ENCODE data around the gene EPHB1. TPM values are rescaled to one million over a fixed set of nuclear protein-coding genes. Genes with fewer than 3 reads are reported as not detected.

EPHB1 gene
- total RNA-seq, 1 donor from 2014 or later, result 0.53 TPM

- intact Hi-C loops (cut with DNase I), result no loop called here
- no peak overlapping the region for H3K27ac ChIP-seq
- no peak overlapping the region for H3K4me3 ChIP-seq
- TF ChIP-seq CTCF (IDR thresholded peaks at IDR 0.05), result no peak
- no peaks in the 10 kb centered on the region for H3K4me1 ChIP-seq
- H3K36me3 ChIP-seq, result no peaks in the 10 kb centered on the region
- H3K27me3 ChIP-seq, result no peaks in the 10 kb centered on the region
- peak in 1 of 2 donors; percentile 48 for DNase-seq (ENCODE audit: low spot score in 2 of 2)
- H3K9me3 ChIP-seq, result no peaks in the 10 kb centered on the region
Measured at GRCh38 chr3:135081856-135082434, 286.9 kb downstream of the EPHB1 start.

DNA sequence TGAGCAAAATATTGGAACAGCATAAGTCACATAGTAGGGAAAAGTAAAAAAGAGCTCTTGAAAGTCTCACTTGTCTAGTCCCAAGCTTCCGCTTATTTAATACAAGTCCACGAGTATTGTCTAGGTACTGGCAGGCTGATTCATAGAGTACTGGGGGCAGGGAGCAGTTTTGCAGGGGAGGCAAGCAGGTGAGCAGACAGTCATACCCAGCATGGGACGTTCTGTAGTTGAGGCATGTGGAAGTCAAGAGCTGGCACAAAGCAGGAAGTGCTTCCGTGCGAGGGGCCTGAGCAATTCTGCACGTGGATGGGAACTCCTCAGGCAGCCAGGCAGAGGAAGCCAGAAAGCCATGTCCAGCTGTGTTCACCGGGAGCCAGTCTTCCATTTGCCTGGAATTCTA is 287.6 kb downstream of the EPHB1 start:
- Histone ChIP-seq H3K9me3 (no peaks in the 10 kb centered on the region), H3K27me3 (no peaks in the 10 kb centered on the region), H3K36me3 (no peaks in the 10 kb centered on the region), H3K4me1 (no peaks in the 10 kb centered on the region), H3K27ac (no peak overlapping the region), H3K4me3 (no peak overlapping the region)
- TF ChIP-seq CTCF (IDR thresholded peaks at IDR 0.05), result no peak
- no peak for DNase-seq (ENCODE audit: low spot score in 2 of 2)
- intact Hi-C loops (cut with DNase I), result no loop called here

DNA sequence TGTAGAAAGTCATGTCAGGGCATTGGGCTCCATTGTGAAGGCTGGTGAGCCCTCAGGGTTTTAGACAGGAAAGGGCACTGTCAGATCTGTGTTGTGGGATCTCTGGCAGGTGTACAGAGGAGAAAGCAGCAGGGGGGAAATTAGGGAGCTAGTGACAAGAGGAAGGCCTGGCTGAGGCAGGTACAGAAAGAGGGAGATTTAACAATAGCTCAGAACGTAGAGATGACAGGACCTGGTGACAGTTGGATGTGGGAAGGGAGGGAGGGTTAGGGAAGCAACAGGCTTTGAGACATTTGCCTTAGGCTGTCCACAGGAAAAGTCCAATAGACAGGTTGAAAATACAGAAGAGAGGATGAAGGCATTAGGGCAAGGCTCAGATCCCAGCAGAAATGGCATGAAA is 288.1 kb downstream of the EPHB1 start:
- Histone ChIP-seq H3K4me3 (no peak overlapping the region), H3K36me3 (no peaks in the 10 kb centered on the region), H3K27ac (no peak overlapping the region), H3K9me3 (no peaks in the 10 kb centered on the region), H3K27me3 (no peaks in the 10 kb centered on the region), H3K4me1 (no peaks in the 10 kb centered on the region)
- intact Hi-C loops (cut with DNase I), result no loop called here
- no peak for TF ChIP-seq CTCF (IDR thresholded peaks at IDR 0.05)
- no peak for DNase-seq (ENCODE audit: low spot score in 2 of 2)

DNA sequence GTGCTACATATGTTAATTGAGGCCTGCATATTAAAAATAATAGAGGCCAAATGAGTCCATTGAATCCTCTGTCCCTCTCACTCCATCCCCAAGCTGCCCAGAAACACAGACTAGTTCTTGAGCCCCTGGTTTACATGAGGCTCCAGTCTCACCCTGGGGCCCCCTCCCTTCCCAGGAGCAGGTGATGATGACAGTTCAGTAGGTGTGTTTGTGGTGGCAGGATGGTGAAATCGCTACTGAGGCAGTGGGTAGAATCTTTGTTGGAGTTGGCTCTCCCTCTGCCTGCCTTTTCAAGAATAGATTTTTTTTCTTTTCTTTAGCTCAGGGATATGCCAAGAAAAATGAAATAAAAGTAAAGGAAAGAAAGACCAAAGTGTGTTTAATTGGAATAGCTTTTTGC is 288.7 kb downstream of the EPHB1 start:
- no peaks in the 10 kb centered on the region for H3K9me3 ChIP-seq
- H3K36me3 ChIP-seq, result no peaks in the 10 kb centered on the region
- no peak overlapping the region for H3K27ac ChIP-seq
- H3K4me1 ChIP-seq, result no peaks in the 10 kb centered on the region
- H3K4me3 ChIP-seq, result no peak overlapping the region
- no peaks in the 10 kb centered on the region for H3K27me3 ChIP-seq
- intact Hi-C loops (cut with DNase I), result no loop called here
- no peak for DNase-seq (ENCODE audit: low spot score in 2 of 2)
- TF ChIP-seq CTCF (IDR thresholded peaks at IDR 0.05), result no peak

DNA sequence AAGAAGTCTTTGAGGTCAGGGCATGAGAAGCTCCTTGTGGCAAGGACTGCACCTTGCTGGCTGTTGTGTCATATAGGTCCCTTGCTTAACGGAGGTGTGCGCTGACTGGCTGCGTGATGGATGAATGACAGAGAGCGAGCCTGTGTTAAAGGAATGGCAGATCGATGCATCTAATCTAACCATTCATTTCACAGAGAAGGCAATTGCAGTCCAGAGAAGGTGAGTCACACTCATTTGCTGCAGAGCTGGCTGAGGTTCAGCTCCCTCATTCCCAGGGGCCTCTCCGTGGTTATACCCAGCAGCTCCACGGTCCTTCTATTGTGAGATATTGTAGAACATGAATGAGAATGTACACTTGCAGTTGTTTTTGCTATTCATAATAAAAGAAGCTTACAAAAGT is 289.3 kb downstream of the EPHB1 start:
- intact Hi-C loops (cut with DNase I), result no loop called here
- Histone ChIP-seq H3K4me3 (no peak overlapping the region), H3K27ac (no peak overlapping the region), H3K4me1 (no peaks in the 10 kb centered on the region), H3K36me3 (no peaks in the 10 kb centered on the region), H3K27me3 (no peaks in the 10 kb centered on the region), H3K9me3 (no peaks in the 10 kb centered on the region)
- no peak for DNase-seq (ENCODE audit: low spot score in 2 of 2)
- no peak for TF ChIP-seq CTCF (IDR thresholded peaks at IDR 0.05)

DNA sequence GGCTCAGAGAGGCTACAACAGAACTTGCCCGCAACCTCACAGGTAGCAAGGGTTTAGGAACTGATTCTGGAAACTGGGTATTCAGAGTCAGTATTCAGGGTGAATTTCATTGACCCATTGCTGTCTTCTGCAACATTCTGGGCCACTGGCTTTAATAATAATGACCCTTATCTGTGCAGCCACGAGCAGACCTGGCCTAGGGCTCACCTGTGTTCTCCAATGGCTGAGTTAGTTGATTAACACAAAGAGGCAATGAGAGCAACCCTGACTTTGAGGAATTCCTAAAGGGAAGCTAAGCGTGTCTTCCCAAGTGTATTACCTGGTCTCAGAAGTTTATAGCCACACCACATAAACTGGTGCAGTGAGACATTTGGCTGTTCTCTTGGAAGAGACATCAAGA is 289.9 kb downstream of the EPHB1 start:
- Histone ChIP-seq H3K27ac (no peak overlapping the region), H3K27me3 (no peaks in the 10 kb centered on the region), H3K4me1 (no peaks in the 10 kb centered on the region), H3K9me3 (no peaks in the 10 kb centered on the region), H3K4me3 (no peak overlapping the region), H3K36me3 (no peaks in the 10 kb centered on the region)
- intact Hi-C loops (cut with DNase I), result no loop called here
- TF ChIP-seq CTCF (IDR thresholded peaks at IDR 0.05), result no peak
- no peak for DNase-seq (ENCODE audit: low spot score in 2 of 2)

Data from ascending aorta (tissue), 2 donors.